Activated CD4-positive, alpha-beta T cell treated with anti-CD3 and anti-CD28 coated beads, Interleukin-2, amount 50 U/mL, for 1 hour (primary cell): ENCODE data around the gene MINDY4.

Experiments used
- DNase-seq: peaks from one replicate; pipeline ENCODE4 v3.0.0-alpha.2; 2020

The MINDY4 gene

DNA sequence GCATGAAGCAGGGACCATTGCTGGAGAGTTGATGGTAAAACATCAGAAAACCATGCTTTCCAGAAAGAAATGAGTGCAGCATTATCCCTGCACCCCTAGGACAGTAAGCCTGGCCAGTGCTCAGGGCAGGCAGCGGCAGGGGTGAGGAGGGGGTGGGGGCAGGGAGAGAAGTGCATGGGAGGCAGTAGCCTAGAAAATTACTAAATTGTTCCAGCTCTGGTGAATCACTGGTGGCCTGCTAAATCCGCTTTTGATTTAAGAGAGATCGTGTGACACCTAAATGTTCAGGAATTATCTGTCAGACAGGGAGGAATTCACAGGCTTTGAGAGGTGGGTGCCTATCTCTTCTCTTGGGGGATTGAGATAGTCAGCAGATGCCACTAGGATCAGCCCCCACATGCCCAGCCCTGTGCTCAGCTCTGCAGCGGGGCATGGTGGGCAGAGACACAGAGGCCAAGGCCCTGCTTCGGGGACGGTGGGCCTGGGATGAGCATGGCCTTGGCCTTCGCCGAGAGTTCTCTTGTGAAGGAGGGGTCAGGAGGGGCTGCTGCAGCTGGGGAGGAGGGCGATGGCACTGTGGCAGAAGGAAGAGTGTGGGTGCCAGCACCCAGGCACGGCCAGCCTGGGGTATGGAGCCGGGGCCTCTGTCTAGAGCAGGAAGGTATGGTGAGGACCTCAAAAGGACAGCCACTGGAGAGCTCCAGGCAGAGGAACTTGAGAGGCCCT lies 135.5 kb downstream of the MINDY4 start:
- DNase-seq: no peak

DNA sequence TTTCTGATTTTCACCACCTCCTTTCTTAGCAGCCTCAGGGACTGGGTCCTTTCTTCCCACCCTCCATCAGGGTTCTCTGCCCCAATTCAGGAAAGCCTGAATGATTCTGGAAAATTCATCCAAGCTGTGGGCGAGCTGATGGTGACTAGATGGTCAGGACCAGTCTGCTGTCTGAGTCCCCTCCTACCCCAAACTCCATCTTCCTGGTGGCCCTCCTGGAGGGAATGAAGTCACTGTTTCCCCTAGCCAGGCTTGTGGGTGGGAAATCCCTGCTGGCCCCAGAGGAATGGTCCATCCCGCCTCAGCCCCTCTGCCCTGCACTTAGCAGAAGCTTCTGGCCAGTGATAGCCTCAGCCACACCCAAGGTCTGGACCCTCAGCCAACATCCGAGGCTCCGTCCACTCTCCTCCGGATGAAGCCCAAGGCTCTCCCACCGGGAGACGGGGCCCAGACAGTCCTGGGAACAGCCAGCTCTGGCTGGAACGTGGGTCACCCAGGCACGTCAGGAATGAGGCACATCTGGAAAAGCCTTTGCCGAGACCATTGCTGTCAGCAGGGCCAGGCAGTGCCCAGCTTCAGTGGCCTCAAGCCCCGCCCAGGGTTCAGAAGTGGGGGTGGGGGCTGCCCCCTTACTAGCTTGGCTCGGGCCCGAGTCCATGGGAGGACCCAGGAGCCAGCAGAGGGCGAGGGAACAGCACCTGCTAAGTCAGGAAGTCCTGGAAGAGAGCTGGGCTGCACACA lies 136.5 kb downstream of the MINDY4 start:
- no peak for DNase-seq

DNA sequence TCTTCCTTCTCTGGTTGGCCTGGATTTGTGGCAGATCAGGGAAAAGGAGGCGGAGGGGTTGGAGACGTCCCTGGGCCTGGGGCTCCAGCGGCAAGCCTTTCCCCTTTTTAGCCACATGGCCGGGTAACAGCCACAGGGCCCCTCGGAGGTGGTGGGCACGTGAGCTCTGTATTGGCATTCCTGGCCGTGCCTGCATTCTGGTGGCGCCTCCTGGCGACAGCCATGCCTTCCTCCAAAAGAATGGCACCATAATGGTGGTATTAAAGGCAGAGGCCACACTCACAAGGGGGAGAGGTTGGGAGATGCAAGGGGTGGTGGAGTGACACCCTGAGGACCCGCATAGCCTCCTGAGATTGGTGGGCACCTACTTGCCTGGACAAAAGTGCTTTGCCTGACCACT lies 137.5 kb downstream of the MINDY4 start:
- DNase-seq: no peak

DNA sequence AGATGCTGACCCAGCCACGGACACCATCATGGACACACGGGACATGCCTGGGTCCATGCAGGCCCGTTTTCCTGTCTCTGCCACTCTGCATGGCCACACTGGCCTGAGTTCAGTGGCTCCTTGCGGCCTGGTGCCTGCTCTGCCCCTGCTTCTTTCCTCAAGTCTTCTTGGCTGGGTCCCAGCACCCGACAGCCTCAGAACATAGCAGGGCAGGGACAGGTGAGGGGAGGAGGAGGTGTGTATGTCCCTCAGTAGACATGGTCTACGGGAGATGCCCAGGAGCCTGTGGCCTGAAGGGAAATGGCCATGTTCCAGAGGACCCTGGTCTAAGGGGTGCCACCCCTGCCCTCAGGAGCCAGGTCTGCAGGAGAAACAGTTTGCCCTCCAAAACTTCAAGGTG lies 138.2 kb downstream of the MINDY4 start:
- DNase-seq: no peak

DNA sequence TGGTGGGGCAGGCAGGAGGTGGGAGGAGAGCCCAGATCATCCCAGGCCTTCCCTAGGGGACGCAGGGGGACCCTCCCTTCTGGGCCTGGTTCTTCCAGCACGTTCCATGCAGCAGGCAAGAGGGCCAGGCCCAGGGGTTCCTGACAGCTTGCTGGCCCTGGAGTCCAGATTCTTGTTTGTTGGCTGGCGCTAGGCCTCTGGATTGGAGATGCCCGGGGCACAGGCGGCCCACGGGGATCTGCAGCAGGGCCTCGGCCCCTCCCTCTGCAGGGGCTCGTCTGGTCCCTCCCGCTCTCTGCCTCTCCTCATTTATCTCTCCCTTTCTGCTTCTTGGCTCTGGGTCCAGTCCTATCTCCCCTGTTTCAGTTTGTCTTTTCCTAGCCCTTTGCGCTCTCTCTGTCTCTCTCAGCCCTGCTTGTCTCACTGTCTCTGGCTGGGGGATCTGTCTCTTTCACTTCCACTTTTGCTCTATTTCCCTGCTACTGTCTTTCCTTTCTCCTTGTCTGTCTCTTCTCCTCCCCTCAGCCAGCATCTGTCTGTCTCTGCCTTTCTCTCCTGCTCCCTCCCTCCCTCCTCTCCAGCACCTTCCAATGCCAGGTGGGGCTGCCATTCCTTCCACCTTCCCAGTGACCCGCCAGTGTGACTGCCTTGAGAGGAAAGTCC lies 139.3 kb downstream of the MINDY4 start:
- DNase-seq: no peak

DNA sequence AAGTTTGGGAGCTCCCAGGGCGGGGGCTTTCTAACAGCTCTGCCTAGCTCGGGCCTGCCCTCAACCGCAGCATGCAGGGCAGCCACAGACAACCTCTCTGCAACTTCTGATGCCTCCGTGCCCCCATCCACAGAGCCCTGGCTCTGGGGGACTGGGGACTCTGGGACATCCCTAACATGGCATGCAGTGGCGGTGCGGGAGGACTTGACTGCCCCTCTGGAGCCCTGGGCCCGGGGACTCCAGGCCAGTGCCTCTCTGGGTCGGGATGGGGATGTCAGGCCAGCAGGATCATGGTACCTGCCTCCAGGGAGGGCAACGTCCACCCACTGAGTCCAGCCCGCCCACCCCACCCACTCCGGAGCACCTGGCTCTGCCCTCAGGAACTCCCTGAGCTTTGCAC lies 139.9 kb downstream of the MINDY4 start:
- DNase-seq: no peak

DNA sequence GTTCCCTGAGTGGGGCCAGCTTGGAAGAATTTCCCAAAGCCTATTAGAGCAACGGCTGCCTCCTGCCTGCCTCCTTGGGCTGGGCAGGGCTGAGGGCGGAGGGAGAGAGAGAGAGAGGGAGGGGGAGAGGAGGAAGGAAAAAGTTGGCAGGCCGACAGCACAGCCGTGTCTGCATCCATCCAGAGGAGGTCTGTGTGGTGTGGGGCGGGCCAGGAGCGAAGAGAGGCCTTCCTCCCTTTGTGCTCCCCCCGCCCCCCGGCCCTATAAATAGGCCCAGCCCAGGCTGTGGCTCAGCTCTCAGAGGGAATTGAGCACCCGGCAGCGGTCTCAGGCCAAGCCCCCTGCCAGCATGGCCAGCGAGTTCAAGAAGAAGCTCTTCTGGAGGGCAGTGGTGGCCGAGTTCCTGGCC lies 140.3 kb downstream of the MINDY4 start, which contains the start of gene AQP1:
TSS of gene AQP1 (plus strand) at position 293 of the 409 bp plus-strand sequence. CDS start at position 350, 57 bp downstream.
- DNase-seq: no peak

DNA sequence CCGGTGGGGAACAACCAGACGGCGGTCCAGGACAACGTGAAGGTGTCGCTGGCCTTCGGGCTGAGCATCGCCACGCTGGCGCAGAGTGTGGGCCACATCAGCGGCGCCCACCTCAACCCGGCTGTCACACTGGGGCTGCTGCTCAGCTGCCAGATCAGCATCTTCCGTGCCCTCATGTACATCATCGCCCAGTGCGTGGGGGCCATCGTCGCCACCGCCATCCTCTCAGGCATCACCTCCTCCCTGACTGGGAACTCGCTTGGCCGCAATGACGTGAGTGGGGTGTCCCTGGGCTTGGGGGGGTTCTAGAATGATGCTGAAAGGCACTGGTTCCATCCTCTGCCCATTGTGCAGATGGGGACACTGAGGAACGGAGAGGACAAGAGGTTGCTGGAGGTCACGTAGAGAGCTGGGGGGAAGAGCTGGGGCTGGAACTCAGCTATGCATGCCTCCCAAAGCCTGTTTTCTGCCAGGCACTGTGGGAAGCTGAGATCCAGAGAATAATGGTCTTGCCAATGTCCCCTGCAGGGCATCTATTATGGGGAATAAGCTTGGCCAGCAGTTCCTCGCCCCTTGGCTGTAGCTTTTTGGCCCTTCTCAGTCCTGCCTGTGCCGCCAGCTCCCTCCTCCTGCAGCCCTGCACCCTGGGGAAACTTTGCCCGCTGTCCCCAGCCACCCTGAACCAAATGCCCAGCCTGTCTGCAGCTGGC lies 141.0 kb downstream of the MINDY4 start:
- DNase-seq: no peak

DNA sequence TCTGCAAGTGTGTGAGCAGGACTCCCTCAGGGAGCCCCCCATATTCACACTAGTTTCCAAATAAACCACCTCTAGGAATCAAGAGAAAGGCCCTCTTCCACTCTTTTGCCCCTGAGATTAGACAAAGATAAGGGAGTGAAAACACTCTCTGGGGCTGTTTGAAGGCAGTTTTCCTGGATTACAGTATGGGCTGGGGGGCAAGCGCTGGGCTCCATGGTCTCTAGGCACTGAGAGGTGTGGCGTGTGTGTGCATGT lies 141.4 kb downstream of the MINDY4 start:
- DNase-seq: no peak

DNA sequence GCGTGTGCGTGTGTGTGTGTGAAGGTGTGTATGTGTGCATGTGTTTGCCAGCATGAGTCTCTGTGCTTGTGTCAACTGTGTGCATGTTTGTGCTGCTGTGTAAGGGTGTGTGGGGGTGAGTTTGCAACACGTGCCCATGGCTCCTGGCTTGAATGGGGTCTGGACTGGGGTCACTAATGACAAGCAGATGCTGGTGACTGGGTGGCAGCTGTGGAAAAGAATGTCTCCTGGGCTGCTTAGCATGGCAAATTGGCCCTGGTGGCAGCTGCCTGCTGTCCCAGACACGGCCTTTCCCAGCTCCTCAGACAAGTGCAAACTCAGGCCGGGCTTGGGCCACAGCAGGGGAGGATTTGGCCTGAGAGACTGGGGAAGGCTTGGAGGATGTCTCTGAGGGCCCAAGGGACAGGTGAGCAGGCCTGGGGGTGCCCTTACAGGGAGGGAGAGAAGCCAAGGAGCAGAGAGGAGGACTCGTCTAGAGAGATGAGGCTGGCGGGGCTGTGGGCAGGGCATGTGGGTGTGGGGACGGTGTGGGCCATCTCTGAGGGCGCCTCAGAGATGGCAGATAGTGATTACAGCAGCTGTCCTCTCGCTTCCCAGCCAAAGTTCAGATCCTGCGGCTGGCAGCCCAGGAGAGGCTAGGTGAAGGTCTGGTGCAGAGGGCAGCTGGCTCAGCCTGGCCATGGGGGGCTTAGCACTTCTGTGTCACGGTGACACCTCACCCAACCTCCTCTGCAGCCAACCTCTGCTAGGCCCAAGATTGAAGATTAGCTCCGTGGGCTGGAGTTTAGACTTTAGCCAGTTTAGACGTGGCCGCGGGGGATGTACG lies 142.0 kb downstream of the MINDY4 start:
- DNase-seq: no peak

DNA sequence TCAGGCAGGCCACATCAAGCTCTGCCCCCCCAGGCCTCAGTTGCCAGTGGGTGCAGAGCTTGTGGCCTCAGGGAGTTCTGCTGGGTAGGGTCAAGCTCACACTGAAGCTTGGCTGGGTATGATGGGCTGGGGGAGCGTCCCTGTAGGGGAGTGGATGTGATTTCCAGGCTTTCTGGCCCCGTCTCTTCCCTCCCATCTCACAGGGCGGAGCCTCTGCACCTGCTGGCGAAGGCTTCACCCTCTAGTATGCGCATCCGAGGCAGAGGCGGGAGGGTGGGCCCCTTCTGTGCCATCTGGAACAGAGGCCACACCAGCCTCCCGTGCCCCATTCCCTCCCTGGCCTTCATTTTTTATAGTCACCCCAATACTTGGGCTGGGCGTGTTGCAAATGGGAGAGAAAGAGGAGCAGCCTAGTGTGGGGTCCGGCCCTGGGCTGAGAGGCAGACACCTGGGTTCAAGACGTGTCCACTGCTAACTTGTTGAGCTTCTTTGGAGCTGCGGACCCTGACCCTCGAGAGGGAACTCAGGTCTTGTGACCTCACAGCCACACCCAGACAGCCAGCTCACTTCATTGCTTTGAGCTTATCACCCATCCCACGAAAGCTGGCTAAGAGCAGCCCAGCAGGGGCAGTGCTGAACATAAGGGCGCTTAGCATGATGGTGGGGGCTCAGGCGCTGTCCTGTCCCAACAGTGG lies 142.8 kb downstream of the MINDY4 start:
- no peak for DNase-seq

DNA sequence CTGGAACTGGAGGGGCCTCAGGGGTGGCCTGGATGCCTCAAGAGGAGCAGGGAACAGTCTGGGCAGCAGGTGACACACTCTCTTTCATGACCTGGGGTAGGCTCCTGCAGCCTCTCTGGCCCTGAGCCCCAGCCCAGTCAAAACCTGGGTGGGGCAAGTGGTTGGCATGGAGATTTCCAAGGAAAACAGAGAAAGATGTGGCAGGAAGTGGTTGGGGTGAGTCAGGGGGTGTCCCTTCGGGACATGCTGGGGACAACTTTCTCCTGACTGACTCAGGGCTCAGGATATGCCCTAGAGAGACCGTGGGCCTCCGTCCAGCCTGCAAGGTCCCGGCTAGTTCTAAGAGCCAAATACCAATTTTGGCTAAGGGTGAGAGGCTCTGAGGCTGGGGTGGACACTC lies 143.4 kb downstream of the MINDY4 start:
- no peak for DNase-seq

DNA sequence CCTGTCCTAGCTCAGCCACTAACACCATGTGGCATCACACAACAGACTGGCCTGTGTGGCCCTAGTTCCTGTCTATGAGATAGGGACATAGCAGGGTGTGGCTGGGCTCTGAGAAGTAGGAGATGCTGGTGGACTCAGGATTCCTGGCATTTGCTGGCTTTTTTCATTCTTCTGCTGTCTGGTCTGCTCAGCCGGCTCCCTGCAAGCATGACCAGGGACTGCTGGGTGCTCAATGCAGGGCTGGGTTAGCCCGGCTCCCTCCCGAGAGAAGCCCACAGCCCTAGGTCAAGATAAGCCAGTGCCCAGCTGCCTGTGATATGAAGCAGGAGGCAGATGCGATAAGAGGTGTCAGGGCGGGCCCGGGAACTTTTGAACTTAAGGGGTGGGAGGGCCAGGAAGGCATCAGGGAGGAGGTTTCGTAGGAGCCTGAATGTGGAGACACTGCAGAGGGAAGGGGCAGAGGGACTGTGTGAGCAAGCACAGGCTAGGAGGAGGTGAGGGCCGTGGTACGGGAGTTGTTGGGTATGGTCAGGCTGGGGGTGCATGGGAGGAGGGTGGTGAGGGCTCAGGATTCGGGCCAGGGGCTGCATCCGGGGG lies 143.9 kb downstream of the MINDY4 start:
- DNase-seq: no peak

DNA sequence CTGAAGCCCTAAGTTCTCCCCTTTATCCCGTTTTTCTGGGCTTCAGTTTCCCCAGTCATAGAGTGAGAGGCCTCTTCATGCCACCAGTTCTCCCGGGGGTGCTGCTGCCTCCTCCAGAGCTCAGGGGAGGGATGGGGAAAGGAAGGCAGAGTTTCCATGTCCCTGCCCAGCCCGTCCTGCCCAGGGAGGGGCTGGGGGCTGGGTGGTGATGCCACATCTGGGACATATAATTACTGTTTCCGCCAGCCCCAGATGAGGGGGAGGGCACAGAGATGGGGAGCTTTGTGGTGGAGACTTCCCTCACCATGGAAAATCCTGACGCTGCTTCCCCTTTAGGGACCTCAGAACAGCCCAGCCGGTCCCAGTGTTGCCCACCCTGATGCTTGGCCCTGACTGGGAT lies 144.5 kb downstream of the MINDY4 start:
- no peak for DNase-seq

DNA sequence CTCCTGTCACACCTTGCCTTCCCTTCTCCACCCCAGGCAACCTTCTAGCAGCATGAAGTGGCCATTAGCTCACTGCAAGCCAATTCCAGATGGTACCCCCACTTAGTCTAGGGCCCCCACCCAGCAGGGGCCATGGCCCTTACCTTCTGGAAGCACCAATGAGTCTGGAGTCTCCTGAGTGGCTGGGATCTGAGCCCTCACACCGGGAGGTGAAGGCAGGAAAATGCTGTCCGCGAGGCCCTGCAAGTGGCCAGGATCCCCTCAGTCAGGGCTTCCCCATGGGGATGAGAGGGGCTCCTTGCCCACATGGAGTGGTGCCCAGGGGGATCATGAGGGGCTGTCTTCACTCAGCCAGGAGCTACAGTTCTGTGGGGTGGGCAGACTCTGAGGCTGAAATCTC lies 145.0 kb downstream of the MINDY4 start:
- no peak for DNase-seq

DNA sequence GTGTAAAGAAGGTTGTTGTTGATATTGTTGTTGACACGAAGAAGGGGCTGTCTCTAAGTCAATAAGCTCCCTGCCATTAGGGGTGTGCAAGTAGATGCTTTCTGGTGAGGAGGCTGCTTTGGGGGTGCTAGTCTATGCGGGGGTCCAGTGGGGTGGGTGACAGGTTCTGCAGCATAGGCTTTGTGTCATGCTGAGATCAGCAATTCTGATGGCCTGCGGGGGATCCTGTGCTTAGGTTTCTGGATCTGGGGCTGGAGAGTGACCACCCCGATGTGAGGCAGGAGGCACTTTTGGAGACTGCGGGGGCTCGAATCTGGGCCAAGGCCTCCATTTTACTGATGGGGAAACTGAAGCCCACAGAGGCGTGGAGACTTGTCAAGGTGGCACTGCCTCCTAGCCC lies 145.6 kb downstream of the MINDY4 start:
- no peak for DNase-seq

DNA sequence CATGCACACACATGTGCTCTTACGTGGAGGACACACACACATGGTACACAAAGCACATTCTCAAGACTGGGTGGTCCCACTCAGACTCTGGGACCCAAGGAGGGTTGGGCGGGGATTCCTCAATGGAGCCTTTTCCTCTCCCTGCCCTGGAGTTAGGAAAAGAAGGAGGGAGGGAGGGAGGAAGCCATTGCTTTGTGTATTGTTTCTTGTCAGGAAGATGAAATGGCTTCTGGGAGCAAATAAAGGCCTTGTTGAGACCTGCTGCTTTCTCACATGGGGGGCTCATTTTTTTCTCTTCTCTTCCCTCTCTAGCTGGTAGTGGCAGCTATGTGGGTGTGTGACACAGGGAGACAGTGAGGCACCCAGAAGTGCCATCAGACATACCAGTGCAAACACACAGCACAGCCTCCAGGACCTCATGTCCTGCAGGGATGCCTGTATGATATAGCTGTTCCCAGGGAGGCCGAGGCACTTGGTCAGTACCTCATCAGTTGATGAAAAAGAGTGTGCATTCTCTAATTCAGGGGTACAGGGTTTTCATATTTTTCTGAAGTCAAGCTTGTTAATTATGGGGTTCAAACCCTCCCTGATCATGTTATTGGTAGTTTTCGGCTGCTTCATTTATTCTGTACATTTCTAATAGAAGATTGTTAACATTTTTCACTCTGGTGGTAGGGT lies 146.1 kb downstream of the MINDY4 start:
- DNase-seq: no peak

DNA sequence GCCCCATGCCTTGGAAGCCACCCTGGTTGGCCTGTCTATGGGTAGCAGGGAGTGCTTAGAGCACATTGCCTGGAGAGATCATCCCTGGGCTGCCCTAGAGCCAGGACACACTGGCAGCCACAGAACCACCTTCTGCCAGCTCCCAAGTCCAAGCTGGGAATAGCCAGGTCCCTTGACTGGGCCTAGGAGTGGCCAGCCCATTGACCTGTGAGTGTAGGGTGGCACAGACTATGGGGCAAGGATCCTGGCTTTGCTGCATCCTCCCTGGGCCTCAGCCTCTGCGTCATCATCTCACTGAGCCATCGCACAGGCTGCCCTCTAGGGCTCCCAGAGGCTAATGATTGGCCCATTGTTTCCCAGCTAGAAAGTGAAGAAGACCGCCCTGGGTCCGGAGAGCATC lies 147.5 kb downstream of the MINDY4 start:
- DNase-seq: no peak

DNA sequence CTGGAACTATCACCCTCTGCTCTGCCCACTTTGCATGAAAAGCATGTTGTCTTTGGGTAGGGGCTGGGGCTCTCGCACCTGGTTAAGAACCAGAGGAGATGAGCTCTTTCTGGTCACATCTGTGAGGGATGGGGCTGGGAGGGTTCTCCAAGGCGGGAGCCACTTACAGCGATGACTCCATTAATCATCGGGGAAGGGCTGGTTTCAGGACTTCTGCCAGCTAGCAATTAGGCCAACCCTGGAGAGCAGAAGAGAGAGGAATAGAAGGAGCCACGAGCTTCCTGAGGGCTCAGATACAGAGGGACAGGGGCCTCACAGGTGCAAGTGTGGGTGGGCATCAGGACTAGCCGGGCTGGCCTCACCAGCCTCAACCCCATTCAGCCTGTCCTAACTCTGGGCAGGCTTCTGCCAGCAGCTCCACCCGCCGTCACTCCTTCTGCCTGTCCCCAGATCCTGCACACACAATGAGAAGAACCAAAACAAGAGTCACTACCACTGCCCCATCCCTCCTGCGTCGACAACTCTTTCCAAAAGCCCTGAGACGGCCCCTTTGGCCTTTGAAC lies 148.9 kb downstream of the MINDY4 start:
- DNase-seq: no peak
